CD4-positive, alpha-beta T cell (primary cell): Measurements from ENCODE around the gene P2RY11. TPM values are rescaled to one million over a fixed set of nuclear protein-coding genes. Genes with fewer than 3 reads are reported as not detected.

ENCODE experiments used
- ATAC-seq: fragments of 200-7000 bp; cut with Tn5 transposase; one replicate; pipeline ENCODE4 v1.10.0; 2022; ENCODE audit warnings: mild to moderate bottlenecking; ENCODE audit not compliant: poor library complexity
- CTCF ChIA-PET: fragments of 350-600 bp; sonication (Branson Sonifier 250); formaldehyde crosslinking; loops from one replicate; lab custom pipeline; 2021; ENCODE audit warnings: antibody characterized with exemption, inconsistent platforms; lab: Charles Lee
- POLR2A ChIA-PET: fragments of 350-600 bp; sonication (Branson Sonifier 250); formaldehyde crosslinking; loops from one replicate; lab custom pipeline; 2021; ENCODE audit warnings: antibody characterized with exemption, inconsistent platforms; lab: Charles Lee
- DNase-seq, 14 experiments: peaks; one replicate each; pipeline ENCODE4 v3.0.0-alpha.2; 2013 to 2020; ENCODE audit warnings: mixed read lengths in 2 of 14
- H3K27ac ChIP-seq, 2 donors: one replicate each; pipeline versions ENCODE4 v1.5.1 to v1.7.0; 2013; ENCODE audit warnings: low read length in 2 of 2, low read depth in 1 of 2, mild to moderate bottlenecking in 1 of 2
- H3K27me3 ChIP-seq, 2 experiments: 1 replicate in 1 of 2; 2 replicates in 1 of 2; pipeline versions ENCODE4 v1.6.1 to v1.7.0; 2013; ENCODE audit warnings: low read length in 2 of 2, control low read depth in 1 of 2, mild to moderate bottlenecking in 1 of 2, moderate library complexity in 1 of 2; ENCODE audit not compliant: insufficient read depth in 2 of 2, control insufficient read depth in 1 of 2
- H3K36me3 ChIP-seq: one replicate; pipeline ENCODE4 v1.6.1; 2013; ENCODE audit warnings: low read length, control low read depth; ENCODE audit not compliant: insufficient read depth
- H3K4me1 ChIP-seq: one replicate; pipeline ENCODE4 v1.6.1; 2013; ENCODE audit warnings: low read length, control low read depth; ENCODE audit not compliant: insufficient read depth
- H3K4me3 ChIP-seq: one replicate; pipeline ENCODE4 v1.5.1; 2013; ENCODE audit warnings: mild to moderate bottlenecking, low read length, moderate library complexity
- H3K9me3 ChIP-seq, 2 experiments: 1 replicate in 1 of 2; 2 replicates in 1 of 2; pipeline versions ENCODE4 v1.6.1 to v1.7.0; 2013; ENCODE audit warnings: low read length in 2 of 2, mild to moderate bottlenecking in 2 of 2, control low read depth in 1 of 2, moderate library complexity in 1 of 2; ENCODE audit not compliant: control insufficient read depth in 1 of 2, insufficient read depth in 1 of 2
- H3K27ac Mint-ChIP-seq: one replicate; pipeline ENCODE4 v1.8.0; 2020; ENCODE audit warnings: mixed read lengths
- H3K27me3 Mint-ChIP-seq: one replicate; pipeline ENCODE4 v1.8.0; 2021; ENCODE audit warnings: mixed read lengths
- H3K36me3 Mint-ChIP-seq: one replicate; pipeline ENCODE4 v1.8.0; 2021; ENCODE audit warnings: low read depth, mixed read lengths
- H3K4me1 Mint-ChIP-seq: one replicate; pipeline ENCODE4 v1.8.0; 2021; ENCODE audit warnings: low read depth, mixed read lengths
- H3K4me3 Mint-ChIP-seq: one replicate; pipeline ENCODE4 v1.8.0; 2020; ENCODE audit warnings: mild to moderate bottlenecking, mixed read lengths
- H3K9me3 Mint-ChIP-seq: one replicate; pipeline ENCODE4 v1.8.0; 2020; ENCODE audit warnings: mixed read lengths
- CTCF ChIP-seq: fragments of 200-600 bp; IDR thresholded peaks from one replicate; pipeline ENCODE4 v1.8.0; 2022; ENCODE audit warnings: antibody characterized with exemption, mild to moderate bottlenecking
- intact Hi-C, 2 experiments: fragments of 100-400 bp; cut with DNase I in 1 of 2; cut with micrococcal nuclease in 1 of 2; formaldehyde crosslinking; loops; one replicate each; pipeline versions ENCODE4 v1.15.1 to v1.9.0; 2023 to 2025; cut with DNase I, micrococcal nuclease
- total RNA-seq, 174 experiments: library from RNA in 2 of 174; stranded (reverse) in 2 of 174; gene quantifications; one replicate each; pipeline ENCODE4 v1.2.3 and lab custom pipeline; 2021 to 2026

The P2RY11 gene
- total RNA-seq, 2 experiments from 2014 or later = 88.5 to 93.9 TPM

DNA sequence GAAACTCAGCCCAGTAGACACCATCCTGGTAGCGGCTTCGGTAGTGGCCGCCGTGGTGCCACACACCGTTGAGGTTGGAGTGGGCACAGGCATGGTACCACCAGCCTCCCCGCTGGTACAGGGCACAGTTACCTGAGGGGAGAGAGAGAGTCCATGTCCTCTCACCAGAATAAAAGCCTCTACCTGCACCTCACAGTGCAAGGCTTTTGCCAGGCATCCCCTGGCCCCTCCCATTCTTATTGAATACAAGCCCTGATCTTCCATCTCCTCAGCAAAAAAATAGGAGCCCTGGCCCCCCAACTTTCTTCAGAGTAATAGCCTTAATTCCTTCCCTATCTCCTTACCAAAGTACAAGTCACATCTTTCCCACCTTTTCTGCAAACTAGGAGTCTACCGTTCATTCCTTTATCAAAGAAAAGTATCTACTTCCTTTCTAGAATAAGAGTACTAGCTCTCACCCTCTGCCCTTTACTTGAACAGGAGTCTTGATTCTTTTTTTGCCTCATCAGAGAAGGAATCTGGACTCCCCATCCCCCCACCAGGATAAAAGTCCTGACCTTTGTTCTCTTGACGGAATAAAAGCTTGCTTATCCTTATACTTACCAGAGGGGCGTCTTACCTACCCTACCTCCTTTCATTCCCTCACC, 18.7 kb upstream of the P2RY11 start:
- Mint-ChIP-seq H3K27me3 (no peaks in the 10 kb centered on the region), H3K4me1 (peaks cover 10% of the 10 kb centered on the region), H3K9me3 (no peaks in the 10 kb centered on the region), H3K4me3 (no peak overlapping the region), H3K27ac (no peak overlapping the region), H3K36me3 (peaks cover 53% of the 10 kb centered on the region)
- no peak for TF ChIP-seq CTCF
- no peak for DNase-seq
- no peaks in the 10 kb centered on the region for H3K27me3 ChIP-seq
- no peak overlapping the region for H3K4me3 ChIP-seq
- H3K4me1 ChIP-seq = peaks cover 21% of the 10 kb centered on the region
- H3K36me3 ChIP-seq = peaks cover 41% of the 10 kb centered on the region
- ATAC-seq = no peak
- intact Hi-C loops = no loop called here
- peaks cover 0 to 8% of the 10 kb centered on the region in 2 experiments for H3K9me3 ChIP-seq
- no peak overlapping the region for H3K27ac ChIP-seq
- ChIA-PET CTCF (interaction anchor here (0.6 to 1.5 kb wide), 2 partner anchors 20 to 85 kb away, joined by 3 to 4 read pairs; no protein-coding TSS in a partner anchor), POLR2A (no interaction called here)

GRCh38 chr19:10093295-10094186, 18.0 kb upstream of the P2RY11 start:
- intact Hi-C loops = no loop called here
- TF ChIP-seq CTCF = no peak

DNA sequence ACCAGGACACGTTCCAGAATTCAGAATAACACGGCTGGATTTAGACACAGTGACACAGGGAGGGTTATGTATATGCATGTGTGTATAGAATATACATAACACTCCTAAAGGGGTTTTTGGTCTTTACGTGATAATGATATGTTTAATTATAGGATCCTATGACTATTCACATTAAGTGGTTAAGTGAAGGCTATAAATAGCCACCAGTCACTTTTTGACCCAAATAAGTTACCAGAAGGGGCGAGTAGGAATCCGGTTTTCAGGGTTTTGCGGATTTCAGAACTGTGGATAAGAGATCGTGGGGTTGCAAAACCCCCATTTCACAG, 15.9 kb upstream of the P2RY11 start:
- H3K4me3 ChIP-seq = peak overlapping the region; percentile 19
- H3K4me3 Mint-ChIP-seq = peak overlapping the region; percentile 65
- no peaks in the 10 kb centered on the region for H3K9me3 Mint-ChIP-seq
- H3K27me3 ChIP-seq = no peaks in the 10 kb centered on the region
- H3K36me3 ChIP-seq = peaks cover 29% of the 10 kb centered on the region
- intact Hi-C loops = no loop called here
- H3K36me3 Mint-ChIP-seq = peaks cover 40% of the 10 kb centered on the region
- POLR2A ChIA-PET = interaction anchor here (0.6 to 3.4 kb wide), 20 partner anchors 9 to 1279 kb away, joined by 3 to 80 read pairs (median 4); partner anchors contain the start of genes DNM2, DNMT1, EIF3G and ICAM1
- H3K4me1 ChIP-seq = peaks cover 46% of the 10 kb centered on the region
- H3K27ac ChIP-seq = no peak overlapping the region
- DNase-seq (no peak), ATAC-seq (no peak)
- TF ChIP-seq CTCF = no peak
- H3K9me3 ChIP-seq = peaks cover 0 to 8% of the 10 kb centered on the region in 2 experiments
- H3K4me1 Mint-ChIP-seq = peaks cover 22% of the 10 kb centered on the region
- H3K27ac Mint-ChIP-seq = peak overlapping the region; percentile 83
- CTCF ChIA-PET = interaction anchor here (1.0 to 2.2 kb wide), 4 partner anchors 9 to 25 kb away, joined by 4 to 13 read pairs (median 6); partner anchors contain the start of genes P2RY11 and PPAN
- no peaks in the 10 kb centered on the region for H3K27me3 Mint-ChIP-seq

More at GRCh38 chr19:10093295-10094186, 18.0 kb upstream of the P2RY11 start:
- no peak for DNase-seq
- Histone ChIP-seq H3K27me3 (no peaks in the 10 kb centered on the region), H3K27ac (no peak overlapping the region), H3K36me3 (peaks cover 41% of the 10 kb centered on the region), H3K4me1 (peaks cover 28% of the 10 kb centered on the region), H3K4me3 (no peak overlapping the region), H3K9me3 (peaks cover 0 to 8% of the 10 kb centered on the region in 2 experiments)
- ATAC-seq = no peak
- H3K4me1 Mint-ChIP-seq = peaks cover 10% of the 10 kb centered on the region
- ChIA-PET POLR2A (interaction anchor here (0.9 kb wide), 1 partner anchor 13 kb away, joined by 5 read pairs; the partner anchor contains the start of gene PPAN), CTCF (interaction anchor here (1.5 kb wide), 1 partner anchor 19 kb away, joined by 4 read pairs; no protein-coding TSS in a partner anchor)
- no peaks in the 10 kb centered on the region for H3K27me3 Mint-ChIP-seq
- no peak overlapping the region for H3K27ac Mint-ChIP-seq
- H3K4me3 Mint-ChIP-seq = no peak overlapping the region
- no peaks in the 10 kb centered on the region for H3K9me3 Mint-ChIP-seq
- H3K36me3 Mint-ChIP-seq = peaks cover 53% of the 10 kb centered on the region
